Loucy (cell line): ENCODE data around the gene FAM181A.

Experiments used
- CTCF ChIP-seq: fragments of 200-600 bp; sonication (generic); conservative IDR thresholded peaks from 2 replicates; pipeline ENCODE4 v1.5.1; 2014; ENCODE audit warnings: mild to moderate bottlenecking, antibody characterized with exemption, low read length
- EZH2phosphoT487 ChIP-seq: fragments of 200-600 bp; IDR thresholded peaks from 2 replicates; pipeline ENCODE4 v1.6.1; 2018; ENCODE audit warnings: antibody characterized with exemption, mild to moderate bottlenecking, moderate library complexity, borderline replicate concordance

DNA sequence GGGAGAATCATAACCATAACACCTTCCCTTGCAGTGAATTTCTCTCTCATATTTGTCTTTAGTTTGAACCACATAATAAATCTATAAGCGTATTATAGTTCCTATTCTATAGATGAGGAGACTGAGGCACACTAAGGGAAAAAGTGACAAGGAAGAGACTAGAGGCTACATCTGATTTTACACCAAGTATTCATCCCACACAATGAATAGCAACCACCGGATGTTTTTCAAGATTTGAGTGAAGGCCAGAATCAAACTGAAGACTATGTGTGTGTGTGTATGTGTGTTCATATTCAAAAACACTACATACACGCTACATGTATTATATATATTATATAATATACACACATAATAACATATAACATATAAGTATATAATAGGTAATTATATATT, 44.5 kb downstream of the FAM181A start:
- TF ChIP-seq CTCF (no peak), EZH2phosphoT487 (no peak)
